H1 (cell line): ENCODE results near the gene SCRG1. TPM values are rescaled to one million over a fixed set of nuclear protein-coding genes. Genes with fewer than 3 reads are reported as not detected.

Experiments
- POLR2AphosphoS5 ChIP-seq: IDR thresholded peaks from 2 replicates; pipeline ENCODE4 v1.6.1; 2011; ENCODE audit warnings: low read depth, low read length
- SUZ12 ChIP-seq: fragments of 200-600 bp; sonication (generic); IDR thresholded peaks from 2 replicates; pipeline ENCODE4 v1.6.1; 2012; ENCODE audit warnings: mild to moderate bottlenecking, inconsistent platforms, low read length, moderate library complexity, mixed read lengths
- YY1 ChIP-seq: IDR thresholded peaks from 2 replicates; pipeline ENCODE4 v1.6.1; 2011; ENCODE audit warnings: low read depth, mild to moderate bottlenecking, low read length
- polyA plus RNA-seq, 7 experiments: library from polyadenylated mRNA; depleted of rRNA in 3 of 7; stranded (reverse) in 5 of 7; unstranded in 2 of 7; fragments of >200 nt in 5 of 7; fragments of 200-250 nt in 2 of 7; gene quantifications; 1 replicate in 5 of 7; 2 replicates in 1 of 7; 4 replicates in 1 of 7; pipeline versions ENCODE4 v1.2.1 to v1.2.3, GENCODE V29; 2011 to 2013; ENCODE audit warnings: missing spikeins in 2 of 7, mixed read lengths in 2 of 7
- total RNA-seq: library from RNA; stranded (reverse); fragmentation: NEBNext Ultra II Directional; extraction: Animal tissue kit (Norgen Biotek cat#: 25700); gene quantifications from 2 replicates; pipeline ENCODE4 v1.2.1, GENCODE V29; 2021

SCRG1 gene
- total and polyA plus RNA-seq, 2 of the 8 experiments (the other 6 are each of a cell fraction or from before 2014, with no cell fraction given) = not detected

GRCh38 chr4:173405840-173406606 is 7.1 kb upstream of the SCRG1 start (continued):
- TF ChIP-seq YY1 (no peak), SUZ12 (no peak), POLR2AphosphoS5 (no peak)
